Left renal cortex interstitium (tissue), 4 donors: ENCODE results near the gene ATP1A4. TPM values are rescaled to one million over a fixed set of nuclear protein-coding genes. Genes with fewer than 3 reads are reported as not detected.
"Not testable (repeated sequence)": the region's sequence is repeated elsewhere in the genome, so short reads cannot be mapped to it uniquely, and the experiment has no call there.

Experiments used
- DNase-seq, 4 donors: peaks; one replicate each; pipeline ENCODE4 v3.0.0-alpha.2; 2013; ENCODE audit warnings: low read depth in 4 of 4, low spot score in 2 of 4, missing footprints in 1 of 4
- polyA plus RNA-seq, 4 donors: library from polyadenylated mRNA; unstranded; fragments of 120-200 nt; gene quantifications; one replicate each; pipeline ENCODE4 v1.2.1, GENCODE V29; 2013; ENCODE audit not compliant: insufficient read length in 4 of 4

The ATP1A4 gene
- polyA plus RNA-seq, 4 donors: 0.04 to 0.43 (median 0.26) TPM; not detected in 1

- DNase-seq: no peak
These were observed 28.4 kb upstream of the ATP1A4 start for GRCh38 chr1:160122978-160123495.

GRCh38 chr1:160123726-160124125, 27.7 kb upstream of the ATP1A4 start:
- DNase-seq: no peak

- DNase-seq: no peak
These were observed 26.5 kb upstream of the ATP1A4 start for GRCh38 chr1:160124705-160125478.

GRCh38 chr1:160125746-160126145, 25.7 kb upstream of the ATP1A4 start:
- no peak for DNase-seq

GRCh38 chr1:160126342-160126741, 25.1 kb upstream of the ATP1A4 start:
- DNase-seq: not testable (repeated sequence)

- DNase-seq: no peak
These were observed 24.0 kb upstream of the ATP1A4 start for GRCh38 chr1:160127381-160127780.

- no peak for DNase-seq
These were observed 23.4 kb upstream of the ATP1A4 start for GRCh38 chr1:160127865-160128523.

- DNase-seq: no peak
These were observed 22.8 kb upstream of the ATP1A4 start for GRCh38 chr1:160128636-160129035.

- DNase-seq: no peak
These were observed 22.4 kb upstream of the ATP1A4 start for GRCh38 chr1:160129046-160129445.

GRCh38 chr1:160129558-160129957, 21.8 kb upstream of the ATP1A4 start:
- DNase-seq: no peak

GRCh38 chr1:160129966-160130365, 21.4 kb upstream of the ATP1A4 start:
- DNase-seq: no peak

GRCh38 chr1:160130486-160130885, 20.9 kb upstream of the ATP1A4 start:
- no peak for DNase-seq

GRCh38 chr1:160130939-160131338, 20.5 kb upstream of the ATP1A4 start:
- no peak for DNase-seq

- DNase-seq: no peak
These were observed 19.4 kb upstream of the ATP1A4 start for GRCh38 chr1:160131803-160132565.

GRCh38 chr1:160133990-160134770, 17.2 kb upstream of the ATP1A4 start:
- DNase-seq: no peak

GRCh38 chr1:160134791-160135572, 16.4 kb upstream of the ATP1A4 start:
- DNase-seq: no peak

- no peak for DNase-seq
These were observed 15.1 kb upstream of the ATP1A4 start for GRCh38 chr1:160136121-160136925.

- DNase-seq: no peak
These were observed 14.5 kb upstream of the ATP1A4 start for GRCh38 chr1:160136926-160137200.

- DNase-seq: no peak
These were observed 14.1 kb upstream of the ATP1A4 start for GRCh38 chr1:160137216-160137862.
